Lower leg skin (tissue), 3 donors: Measurements from ENCODE around the gene ZFX.

ENCODE experiments used
- POLR2A ChIP-seq, 2 donors: fragments of 450-650 bp; IDR thresholded peaks; one replicate each; pipeline ENCODE4 v1.6.1; 2016 to 2017; ENCODE audit warnings: antibody characterized with exemption in 2 of 2, mild to moderate bottlenecking in 1 of 2, moderate library complexity in 1 of 2
- TF ChIP-seq, protein P1 (sequence below), 3 donors: fragments of 450-650 bp; IDR thresholded peaks; one replicate each; pipeline ENCODE4 v1.5.1; 2016; ENCODE audit warnings: antibody characterized with exemption in 3 of 3, mild to moderate bottlenecking in 3 of 3, moderate library complexity in 2 of 3

DNA sequence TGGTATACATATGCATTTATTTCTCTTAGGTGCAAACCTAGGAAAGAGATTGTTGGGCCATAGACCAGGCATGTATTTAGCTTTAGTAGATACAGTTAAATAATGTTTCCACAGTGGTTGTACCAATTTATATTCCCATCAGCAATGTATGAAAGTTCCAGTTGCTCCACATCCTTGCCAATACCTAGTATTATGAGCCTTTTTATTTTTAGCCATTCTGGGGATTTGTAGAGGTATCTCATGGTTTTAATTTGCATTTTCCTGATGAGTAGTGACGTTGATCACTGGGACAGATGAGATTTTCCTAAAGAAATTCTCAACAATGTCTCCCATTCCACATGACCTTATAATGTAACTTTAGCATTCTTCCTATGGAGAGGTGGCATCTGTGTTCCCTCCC lies 107.5 kb downstream of the ZFX start:
- TF ChIP-seq, protein P1, sequence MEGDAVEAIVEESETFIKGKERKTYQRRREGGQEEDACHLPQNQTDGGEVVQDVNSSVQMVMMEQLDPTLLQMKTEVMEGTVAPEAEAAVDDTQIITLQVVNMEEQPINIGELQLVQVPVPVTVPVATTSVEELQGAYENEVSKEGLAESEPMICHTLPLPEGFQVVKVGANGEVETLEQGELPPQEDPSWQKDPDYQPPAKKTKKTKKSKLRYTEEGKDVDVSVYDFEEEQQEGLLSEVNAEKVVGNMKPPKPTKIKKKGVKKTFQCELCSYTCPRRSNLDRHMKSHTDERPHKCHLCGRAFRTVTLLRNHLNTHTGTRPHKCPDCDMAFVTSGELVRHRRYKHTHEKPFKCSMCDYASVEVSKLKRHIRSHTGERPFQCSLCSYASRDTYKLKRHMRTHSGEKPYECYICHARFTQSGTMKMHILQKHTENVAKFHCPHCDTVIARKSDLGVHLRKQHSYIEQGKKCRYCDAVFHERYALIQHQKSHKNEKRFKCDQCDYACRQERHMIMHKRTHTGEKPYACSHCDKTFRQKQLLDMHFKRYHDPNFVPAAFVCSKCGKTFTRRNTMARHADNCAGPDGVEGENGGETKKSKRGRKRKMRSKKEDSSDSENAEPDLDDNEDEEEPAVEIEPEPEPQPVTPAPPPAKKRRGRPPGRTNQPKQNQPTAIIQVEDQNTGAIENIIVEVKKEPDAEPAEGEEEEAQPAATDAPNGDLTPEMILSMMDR (IDR thresholded peaks at IDR 0.05): no peak
- TF ChIP-seq POLR2A (IDR thresholded peaks at IDR 0.05): no peak
